K562 (cell line): ENCODE data around the gene FITM1.

Experiments
- BHLHE40 ChIP-seq: IDR thresholded peaks from 2 replicates; pipeline ENCODE4 v1.6.1; 2011; ENCODE audit warnings: low read length, improper control_type of control experiment
- BRCA1 ChIP-seq, 2 experiments: fragments of 450-650 bp in 1 of 2; sonication (generic) in 1 of 2; formaldehyde crosslinking in 1 of 2; IDR thresholded peaks; 2 replicates each; pipeline versions ENCODE4 v1.5.0 to v1.6.1; 2017 to 2020; ENCODE audit warnings: mild to moderate bottlenecking in 1 of 2, missing genetic modification reagents in 1 of 2
- GABPB1 ChIP-seq: sonication (generic); formaldehyde crosslinking; IDR thresholded peaks from 2 replicates; pipeline ENCODE4 v1.8.0; 2022; ENCODE audit warnings: mild to moderate bottlenecking, missing genetic modification reagents
- MAFF ChIP-seq: IDR thresholded peaks from 2 replicates; pipeline ENCODE4 v1.6.1; 2012; ENCODE audit warnings: low read length, improper control_type of control experiment
- MAZ ChIP-seq, 2 experiments: fragments of 450-650 bp in 1 of 2; sonication (generic) in 1 of 2; formaldehyde crosslinking; IDR thresholded peaks in 1 of 2; conservative IDR thresholded peaks in 1 of 2; 2 replicates each; pipeline versions ENCODE4 v1.4.0 to v1.5.0; 2020; ENCODE audit warnings: mild to moderate bottlenecking in 1 of 2, missing genetic modification reagents in 1 of 2
- NR2C1 ChIP-seq, 2 experiments: fragments of 450-650 bp; IDR thresholded peaks; 2 replicates each; pipeline ENCODE4 v1.6.1; 2017; ENCODE audit warnings: mild to moderate bottlenecking in 2 of 2, antibody characterized with exemption in 1 of 2, inconsistent platforms in 1 of 2, missing compliant biosample characterization in 1 of 2, missing genetic modification characterization in 1 of 2
- PML ChIP-seq: IDR thresholded peaks from 2 replicates; pipeline ENCODE4 v1.6.1; 2012; ENCODE audit warnings: low read length, inconsistent platforms
- POLR2AphosphoS5 ChIP-seq: IDR thresholded peaks from 2 replicates; pipeline ENCODE4 v1.6.1; 2011; ENCODE audit warnings: mild to moderate bottlenecking, low read depth, low read length, moderate library complexity; ENCODE audit not compliant: control insufficient read depth, insufficient read depth
- SMARCA5 ChIP-seq: fragments of 450-650 bp; IDR thresholded peaks from 2 replicates; pipeline ENCODE4 v1.6.1; 2016
- TF ChIP-seq, protein P1 (sequence below), 2 experiments: fragments of 150-350 bp in 1 of 2; IDR thresholded peaks; 2 replicates each; pipeline ENCODE4 v1.6.1; 2012 to 2016; ENCODE audit warnings: low read depth in 2 of 2, low read length in 2 of 2, mild to moderate bottlenecking in 1 of 2, moderate library complexity in 1 of 2
- TF ChIP-seq, protein P2 (sequence below): fragments of 450-650 bp; IDR thresholded peaks from 2 replicates; pipeline ENCODE4 v1.6.1; 2016; ENCODE audit warnings: borderline replicate concordance

DNA sequence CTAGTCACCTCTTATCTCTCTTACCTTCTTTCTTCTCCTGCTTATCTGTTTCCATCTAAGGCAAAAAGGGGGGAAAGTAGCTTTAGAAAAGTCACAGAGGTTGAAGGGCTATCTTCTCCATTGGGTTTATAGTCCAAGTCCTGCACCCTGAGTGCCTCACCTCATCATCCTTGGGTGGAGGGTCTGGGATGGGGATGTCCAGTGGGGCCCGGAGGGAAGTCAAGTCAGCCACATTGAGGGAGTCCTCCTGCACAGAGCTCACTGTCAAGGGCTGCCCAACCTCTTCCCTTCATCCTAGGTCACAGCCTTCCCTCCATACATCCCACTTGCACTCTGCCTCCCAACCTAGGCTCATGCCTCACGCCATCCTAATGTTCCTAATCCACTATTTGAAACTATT lies 14.8 kb downstream of the FITM1 start:
- TF ChIP-seq, protein P1, sequence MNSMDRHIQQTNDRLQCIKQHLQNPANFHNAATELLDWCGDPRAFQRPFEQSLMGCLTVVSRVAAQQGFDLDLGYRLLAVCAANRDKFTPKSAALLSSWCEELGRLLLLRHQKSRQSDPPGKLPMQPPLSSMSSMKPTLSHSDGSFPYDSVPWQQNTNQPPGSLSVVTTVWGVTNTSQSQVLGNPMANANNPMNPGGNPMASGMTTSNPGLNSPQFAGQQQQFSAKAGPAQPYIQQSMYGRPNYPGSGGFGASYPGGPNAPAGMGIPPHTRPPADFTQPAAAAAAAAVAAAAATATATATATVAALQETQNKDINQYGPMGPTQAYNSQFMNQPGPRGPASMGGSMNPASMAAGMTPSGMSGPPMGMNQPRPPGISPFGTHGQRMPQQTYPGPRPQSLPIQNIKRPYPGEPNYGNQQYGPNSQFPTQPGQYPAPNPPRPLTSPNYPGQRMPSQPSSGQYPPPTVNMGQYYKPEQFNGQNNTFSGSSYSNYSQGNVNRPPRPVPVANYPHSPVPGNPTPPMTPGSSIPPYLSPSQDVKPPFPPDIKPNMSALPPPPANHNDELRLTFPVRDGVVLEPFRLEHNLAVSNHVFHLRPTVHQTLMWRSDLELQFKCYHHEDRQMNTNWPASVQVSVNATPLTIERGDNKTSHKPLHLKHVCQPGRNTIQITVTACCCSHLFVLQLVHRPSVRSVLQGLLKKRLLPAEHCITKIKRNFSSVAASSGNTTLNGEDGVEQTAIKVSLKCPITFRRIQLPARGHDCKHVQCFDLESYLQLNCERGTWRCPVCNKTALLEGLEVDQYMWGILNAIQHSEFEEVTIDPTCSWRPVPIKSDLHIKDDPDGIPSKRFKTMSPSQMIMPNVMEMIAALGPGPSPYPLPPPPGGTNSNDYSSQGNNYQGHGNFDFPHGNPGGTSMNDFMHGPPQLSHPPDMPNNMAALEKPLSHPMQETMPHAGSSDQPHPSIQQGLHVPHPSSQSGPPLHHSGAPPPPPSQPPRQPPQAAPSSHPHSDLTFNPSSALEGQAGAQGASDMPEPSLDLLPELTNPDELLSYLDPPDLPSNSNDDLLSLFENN (IDR thresholded peaks at IDR 0.05; ENCODE audit: low read depth in 2 of 2, low read length in 2 of 2) = no peak
- TF ChIP-seq GABPB1 (CRISPR knock-in tag) (no peak), PML (no peak), BHLHE40 (no peak), MAFF (no peak), MAZ (CRISPR knock-in tag; conservative IDR thresholded peaks at IDR 0.05 in 1 of 2, IDR thresholded peaks at IDR 0.05 in 1 of 2) (no peak), BRCA1 (IDR thresholded peaks at IDR 0.05) (no peak), BRCA1 (CRISPR knock-in tag; IDR thresholded peaks at IDR 0.05) (no peak), NR2C1 (IDR thresholded peaks at IDR 0.05) (no peak), NR2C1 (tag; IDR thresholded peaks at IDR 0.05) (no peak), SMARCA5 (no peak), POLR2AphosphoS5 (no peak)
- TF ChIP-seq, protein P2, sequence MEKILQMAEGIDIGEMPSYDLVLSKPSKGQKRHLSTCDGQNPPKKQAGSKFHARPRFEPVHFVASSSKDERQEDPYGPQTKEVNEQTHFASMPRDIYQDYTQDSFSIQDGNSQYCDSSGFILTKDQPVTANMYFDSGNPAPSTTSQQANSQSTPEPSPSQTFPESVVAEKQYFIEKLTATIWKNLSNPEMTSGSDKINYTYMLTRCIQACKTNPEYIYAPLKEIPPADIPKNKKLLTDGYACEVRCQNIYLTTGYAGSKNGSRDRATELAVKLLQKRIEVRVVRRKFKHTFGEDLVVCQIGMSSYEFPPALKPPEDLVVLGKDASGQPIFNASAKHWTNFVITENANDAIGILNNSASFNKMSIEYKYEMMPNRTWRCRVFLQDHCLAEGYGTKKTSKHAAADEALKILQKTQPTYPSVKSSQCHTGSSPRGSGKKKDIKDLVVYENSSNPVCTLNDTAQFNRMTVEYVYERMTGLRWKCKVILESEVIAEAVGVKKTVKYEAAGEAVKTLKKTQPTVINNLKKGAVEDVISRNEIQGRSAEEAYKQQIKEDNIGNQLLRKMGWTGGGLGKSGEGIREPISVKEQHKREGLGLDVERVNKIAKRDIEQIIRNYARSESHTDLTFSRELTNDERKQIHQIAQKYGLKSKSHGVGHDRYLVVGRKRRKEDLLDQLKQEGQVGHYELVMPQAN = no peak
